GM23338 (cell line): ENCODE data around the gene DDT. TPM values are rescaled to one million over a fixed set of nuclear protein-coding genes. Genes with fewer than 3 reads are reported as not detected.
A peak's percentile ranks its signal among the peaks of the same experiment; 100 is the strongest.
"Not testable (repeated sequence)": the region's sequence is repeated elsewhere in the genome, so short reads cannot be mapped to it uniquely, and the experiment has no call there.

Experiments
- ATAC-seq: fragments of 200-7000 bp; cut with Tn5 transposase; 3 replicates; pipeline ENCODE4 v1.9.1; 2020
- DNase-seq: peaks from one replicate; pipeline ENCODE4 v3.0.0-alpha.2; 2015; ENCODE audit warnings: low spot score
- H2AFZ ChIP-seq: fragments of 200-600 bp; sonication (generic); 2 replicates; pipeline ENCODE4 v1.8.0; 2016; ENCODE audit warnings: antibody characterized with exemption, mild to moderate bottlenecking, moderate library complexity
- H3F3A ChIP-seq: fragments of 200-600 bp; sonication (generic); replicated peaks from 2 replicates; pipeline ENCODE4 v1.8.0; 2017; ENCODE audit warnings: antibody characterized with exemption, mixed run types, low read depth
- H3K27ac ChIP-seq: fragments of 200-600 bp; sonication (generic); 2 replicates; pipeline ENCODE4 v1.6.1; 2016; ENCODE audit warnings: low read depth
- H3K27me3 ChIP-seq: fragments of 200-600 bp; sonication (generic); 2 replicates; pipeline ENCODE4 v1.8.0; 2016; ENCODE audit warnings: mild to moderate bottlenecking, mixed run types, moderate library complexity; ENCODE audit not compliant: insufficient read depth
- H3K36me3 ChIP-seq: fragments of 200-600 bp; sonication (generic); 2 replicates; pipeline ENCODE4 v1.8.0; 2016; ENCODE audit warnings: mild to moderate bottlenecking; ENCODE audit not compliant: insufficient read depth
- H3K4me1 ChIP-seq: fragments of 200-600 bp; sonication (generic); 2 replicates; pipeline ENCODE4 v1.8.0; 2016; ENCODE audit warnings: mild to moderate bottlenecking, moderate library complexity; ENCODE audit not compliant: insufficient read depth
- H3K4me2 ChIP-seq: fragments of 200-600 bp; sonication (generic); 2 replicates; pipeline ENCODE4 v1.7.1; 2017; ENCODE audit warnings: mixed run types
- H3K4me3 ChIP-seq: fragments of 200-600 bp; sonication (generic); 2 replicates; pipeline ENCODE4 v1.6.1; 2016; ENCODE audit warnings: mixed run types
- H3K79me2 ChIP-seq: fragments of 200-600 bp; sonication (generic); replicated peaks from 2 replicates; pipeline ENCODE4 v1.8.0; 2017; ENCODE audit warnings: mild to moderate bottlenecking; ENCODE audit not compliant: insufficient read depth
- H3K9me2 ChIP-seq: fragments of 200-600 bp; sonication (generic); 2 replicates; pipeline ENCODE4 v1.8.0; 2017; ENCODE audit not compliant: insufficient read depth
- H4K20me1 ChIP-seq: fragments of 200-600 bp; sonication (generic); replicated peaks from 2 replicates; pipeline ENCODE4 v1.8.0; 2017; ENCODE audit warnings: mild to moderate bottlenecking; ENCODE audit not compliant: insufficient read depth
- H3K27ac Mint-ChIP-seq: 2 replicates; pipeline ENCODE4 v1.8.0; 2020; ENCODE audit warnings: inconsistent platforms, mild to moderate bottlenecking, moderate library complexity, mixed read lengths
- H3K27me3 Mint-ChIP-seq: 3 replicates; pipeline ENCODE4 v1.8.0; 2022; ENCODE audit warnings: low read depth, mild to moderate bottlenecking, moderate library complexity, mixed read lengths, inconsistent platforms; ENCODE audit not compliant: insufficient read depth, poor library complexity
- H3K36me3 Mint-ChIP-seq: 3 replicates; pipeline ENCODE4 v1.8.0; 2021; ENCODE audit warnings: low read depth, mild to moderate bottlenecking, inconsistent platforms, moderate library complexity, mixed read lengths
- H3K4me1 Mint-ChIP-seq: 3 replicates; pipeline ENCODE4 v1.8.0; 2020; ENCODE audit warnings: mild to moderate bottlenecking, inconsistent platforms, mixed read lengths
- H3K4me3 Mint-ChIP-seq: 3 replicates; pipeline ENCODE4 v1.8.0; 2021; ENCODE audit warnings: moderate library complexity, mild to moderate bottlenecking, inconsistent platforms, mixed read lengths
- H3K9me3 Mint-ChIP-seq: 3 replicates; pipeline ENCODE4 v1.8.0; 2020; ENCODE audit warnings: moderate library complexity, mild to moderate bottlenecking, inconsistent platforms, mixed read lengths
- EZH2phosphoT487 ChIP-seq: fragments of 200-600 bp; sonication (generic); IDR thresholded peaks from one replicate; pipeline ENCODE4 v1.8.1; 2018; ENCODE audit warnings: antibody characterized with exemption; ENCODE audit not compliant: unreplicated experiment
- JUNB ChIP-seq: IDR thresholded peaks from one replicate; pipeline ENCODE4 v1.6.1; 2016; ENCODE audit warnings: antibody characterized with exemption; ENCODE audit not compliant: unreplicated experiment
- NANOG ChIP-seq: IDR thresholded peaks from 2 replicates; pipeline ENCODE4 v1.6.1; 2016; ENCODE audit warnings: antibody characterized with exemption, borderline replicate concordance
- POLR2AphosphoS5 ChIP-seq: IDR thresholded peaks from 2 replicates; pipeline ENCODE4 v1.6.1; 2016; ENCODE audit warnings: antibody characterized with exemption, low read depth
- STAT1 ChIP-seq: IDR thresholded peaks from one replicate; pipeline ENCODE4 v1.6.1; 2016; ENCODE audit warnings: antibody characterized with exemption; ENCODE audit not compliant: unreplicated experiment
- ZNF331 ChIP-seq: fragments of 250-450 bp; sonication (Bioruptor Pico); IDR thresholded peaks from 2 replicates; pipeline ENCODE4 v1.5.0; 2020; ENCODE audit warnings: low read depth, mild to moderate bottlenecking, moderate library complexity
- polyA plus RNA-seq: library from polyadenylated mRNA; unstranded; fragments of >200 nt; fragmentation: Nextera tagmentation; extraction: Ambion mirVana; gene quantifications from 2 replicates; pipeline ENCODE4 v1.2.1, GENCODE V29; 2016
- total RNA-seq: library from RNA; depleted of rRNA; stranded (reverse); fragments of >200 nt; shearing (Covaris generic); gene quantifications from 2 replicates; pipeline ENCODE4 v1.2.3, GENCODE V29; 2014
- TF ChIP-seq, protein P1 (sequence below): fragments of 250-450 bp; sonication (Bioruptor Pico); IDR thresholded peaks from 2 replicates; pipeline ENCODE4 v1.5.0; 2020; ENCODE audit warnings: mild to moderate bottlenecking, moderate library complexity
- TF ChIP-seq, protein P2 (sequence below): IDR thresholded peaks from 2 replicates; pipeline ENCODE4 v1.6.1; 2016; ENCODE audit warnings: antibody characterized with exemption

The DDT gene
- total and polyA plus RNA-seq, 2 experiments from 2014 or later: 150 to 232 TPM

GRCh38 chr22:23974836-23975352 lies 653 bp upstream of the DDT start:
- not testable (repeated sequence) for H4K20me1 ChIP-seq, H3K79me2 ChIP-seq, H3K9me2 ChIP-seq, H3K36me3 ChIP-seq, H3K27me3 ChIP-seq, H3K4me1 ChIP-seq, H3K4me3 Mint-ChIP-seq, H3K9me3 Mint-ChIP-seq, H3K4me1 Mint-ChIP-seq, H2AFZ ChIP-seq, DNase-seq, H3K4me3 ChIP-seq, H3K27ac Mint-ChIP-seq, H3K27ac ChIP-seq, H3K4me2 ChIP-seq, H3F3A ChIP-seq, H3K27me3 Mint-ChIP-seq
- peak; percentile 39 for ATAC-seq
- H3K36me3 Mint-ChIP-seq: peaks cover 20% of the 10 kb centered on the region

DNA sequence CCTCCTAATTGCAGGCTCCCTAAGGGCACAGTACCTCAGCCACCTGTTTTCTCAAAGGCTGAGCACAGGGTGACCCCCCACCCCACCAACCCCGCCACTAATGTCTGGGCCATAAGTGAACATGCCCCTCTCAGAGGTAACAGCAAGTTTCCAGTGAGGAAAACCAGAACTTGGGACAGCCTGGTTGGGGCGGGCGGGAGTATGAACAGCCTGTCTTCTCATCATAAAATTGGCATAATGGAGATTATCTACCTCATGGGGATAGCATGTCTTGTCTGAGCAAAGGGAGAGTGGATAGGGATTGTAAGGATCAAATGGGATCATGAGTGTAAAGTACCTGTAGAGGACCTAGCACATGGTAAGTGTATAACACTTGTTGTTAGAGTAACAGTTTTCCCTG lies 2.3 kb downstream of the DDT start:
- H3K4me2 ChIP-seq, H3K36me3 ChIP-seq, DNase-seq, ATAC-seq, H3K27ac Mint-ChIP-seq, H3K4me1 Mint-ChIP-seq, H3K79me2 ChIP-seq, H4K20me1 ChIP-seq, H3F3A ChIP-seq, H3K9me2 ChIP-seq, H2AFZ ChIP-seq, H3K4me3 ChIP-seq, H3K27ac ChIP-seq, H3K27me3 Mint-ChIP-seq, H3K27me3 ChIP-seq, H3K4me1 ChIP-seq, H3K9me3 Mint-ChIP-seq: not testable (repeated sequence)
- H3K4me3 Mint-ChIP-seq: peak overlapping the region; percentile 46; the same call in 1 of the 3 replicates
- peaks cover 30% of the 10 kb centered on the region for H3K36me3 Mint-ChIP-seq

- no peaks in the 10 kb centered on the region; the same call in 1 of the 2 replicates for H4K20me1 ChIP-seq
- H3K4me3 ChIP-seq: no peak overlapping the region
- peaks cover 5% of the 10 kb centered on the region; the same call in 1 of the 2 replicates for H3K79me2 ChIP-seq
- no peaks in the 10 kb centered on the region for H3K27me3 ChIP-seq
- no peaks in the 10 kb centered on the region for H3K4me1 ChIP-seq
- no peaks in the 10 kb centered on the region for H3K36me3 ChIP-seq
- H3K4me1 Mint-ChIP-seq: no peaks in the 10 kb centered on the region
- H3K9me2 ChIP-seq: no peaks in the 10 kb centered on the region
- H3K9me3 Mint-ChIP-seq: no peaks in the 10 kb centered on the region; the same call in 2 of the 3 replicates
- no peak for DNase-seq
- ATAC-seq: no peak
- H3F3A ChIP-seq: 0 out of 2 replicates have a peak, but pooled peaks cover 5% of the 10 kb centered on the region
- peaks cover 2% of the 10 kb centered on the region for H3K27me3 Mint-ChIP-seq
- no peak overlapping the region for H3K27ac Mint-ChIP-seq
- no peak overlapping the region for H3K4me2 ChIP-seq
- peaks cover 30% of the 10 kb centered on the region for H3K36me3 Mint-ChIP-seq
- H2AFZ ChIP-seq: no peak overlapping the region
- H3K27ac ChIP-seq: no peak overlapping the region
- H3K4me3 Mint-ChIP-seq: no peak overlapping the region
- TF ChIP-seq NANOG (no peak), ZNF331 (no peak), STAT1 (no peak), JUNB (no peak), POLR2AphosphoS5 (no peak), EZH2phosphoT487 (no peak)
- TF ChIP-seq, protein P1, sequence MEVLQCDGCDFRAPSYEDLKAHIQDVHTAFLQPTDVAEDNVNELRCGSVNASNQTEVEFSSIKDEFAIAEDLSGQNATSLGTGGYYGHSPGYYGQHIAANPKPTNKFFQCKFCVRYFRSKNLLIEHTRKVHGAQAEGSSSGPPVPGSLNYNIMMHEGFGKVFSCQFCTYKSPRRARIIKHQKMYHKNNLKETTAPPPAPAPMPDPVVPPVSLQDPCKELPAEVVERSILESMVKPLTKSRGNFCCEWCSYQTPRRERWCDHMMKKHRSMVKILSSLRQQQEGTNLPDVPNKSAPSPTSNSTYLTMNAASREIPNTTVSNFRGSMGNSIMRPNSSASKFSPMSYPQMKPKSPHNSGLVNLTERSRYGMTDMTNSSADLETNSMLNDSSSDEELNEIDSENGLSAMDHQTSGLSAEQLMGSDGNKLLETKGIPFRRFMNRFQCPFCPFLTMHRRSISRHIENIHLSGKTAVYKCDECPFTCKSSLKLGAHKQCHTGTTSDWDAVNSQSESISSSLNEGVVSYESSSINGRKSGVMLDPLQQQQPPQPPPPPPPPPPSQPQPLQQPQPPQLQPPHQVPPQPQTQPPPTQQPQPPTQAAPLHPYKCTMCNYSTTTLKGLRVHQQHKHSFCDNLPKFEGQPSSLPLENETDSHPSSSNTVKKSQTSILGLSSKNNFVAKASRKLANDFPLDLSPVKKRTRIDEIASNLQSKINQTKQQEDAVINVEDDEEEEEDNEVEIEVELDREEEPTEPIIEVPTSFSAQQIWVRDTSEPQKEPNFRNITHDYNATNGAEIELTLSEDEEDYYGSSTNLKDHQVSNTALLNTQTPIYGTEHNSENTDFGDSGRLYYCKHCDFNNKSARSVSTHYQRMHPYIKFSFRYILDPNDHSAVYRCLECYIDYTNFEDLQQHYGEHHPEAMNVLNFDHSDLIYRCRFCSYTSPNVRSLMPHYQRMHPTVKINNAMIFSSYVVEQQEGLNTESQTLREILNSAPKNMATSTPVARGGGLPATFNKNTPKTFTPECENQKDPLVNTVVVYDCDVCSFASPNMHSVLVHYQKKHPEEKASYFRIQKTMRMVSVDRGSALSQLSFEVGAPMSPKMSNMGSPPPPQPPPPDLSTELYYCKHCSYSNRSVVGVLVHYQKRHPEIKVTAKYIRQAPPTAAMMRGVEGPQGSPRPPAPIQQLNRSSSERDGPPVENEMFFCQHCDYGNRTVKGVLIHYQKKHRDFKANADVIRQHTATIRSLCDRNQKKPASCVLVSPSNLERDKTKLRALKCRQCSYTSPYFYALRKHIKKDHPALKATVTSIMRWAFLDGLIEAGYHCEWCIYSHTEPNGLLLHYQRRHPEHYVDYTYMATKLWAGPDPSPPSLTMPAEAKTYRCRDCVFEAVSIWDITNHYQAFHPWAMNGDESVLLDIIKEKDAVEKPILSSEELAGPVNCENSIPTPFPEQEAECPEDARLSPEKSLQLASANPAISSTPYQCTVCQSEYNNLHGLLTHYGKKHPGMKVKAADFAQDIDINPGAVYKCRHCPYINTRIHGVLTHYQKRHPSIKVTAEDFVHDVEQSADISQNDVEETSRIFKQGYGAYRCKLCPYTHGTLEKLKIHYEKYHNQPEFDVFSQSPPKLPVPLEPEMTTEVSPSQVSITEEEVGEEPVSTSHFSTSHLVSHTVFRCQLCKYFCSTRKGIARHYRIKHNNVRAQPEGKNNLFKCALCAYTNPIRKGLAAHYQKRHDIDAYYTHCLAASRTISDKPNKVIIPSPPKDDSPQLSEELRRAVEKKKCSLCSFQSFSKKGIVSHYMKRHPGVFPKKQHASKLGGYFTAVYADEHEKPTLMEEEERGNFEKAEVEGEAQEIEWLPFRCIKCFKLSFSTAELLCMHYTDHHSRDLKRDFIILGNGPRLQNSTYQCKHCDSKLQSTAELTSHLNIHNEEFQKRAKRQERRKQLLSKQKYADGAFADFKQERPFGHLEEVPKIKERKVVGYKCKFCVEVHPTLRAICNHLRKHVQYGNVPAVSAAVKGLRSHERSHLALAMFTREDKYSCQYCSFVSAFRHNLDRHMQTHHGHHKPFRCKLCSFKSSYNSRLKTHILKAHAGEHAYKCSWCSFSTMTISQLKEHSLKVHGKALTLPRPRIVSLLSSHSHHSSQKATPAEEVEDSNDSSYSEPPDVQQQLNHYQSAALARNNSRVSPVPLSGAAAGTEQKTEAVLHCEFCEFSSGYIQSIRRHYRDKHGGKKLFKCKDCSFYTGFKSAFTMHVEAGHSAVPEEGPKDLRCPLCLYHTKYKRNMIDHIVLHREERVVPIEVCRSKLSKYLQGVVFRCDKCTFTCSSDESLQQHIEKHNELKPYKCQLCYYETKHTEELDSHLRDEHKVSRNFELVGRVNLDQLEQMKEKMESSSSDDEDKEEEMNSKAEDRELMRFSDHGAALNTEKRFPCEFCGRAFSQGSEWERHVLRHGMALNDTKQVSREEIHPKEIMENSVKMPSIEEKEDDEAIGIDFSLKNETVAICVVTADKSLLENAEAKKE (CRISPR knock-in tag): no peak
- TF ChIP-seq, protein P2, sequence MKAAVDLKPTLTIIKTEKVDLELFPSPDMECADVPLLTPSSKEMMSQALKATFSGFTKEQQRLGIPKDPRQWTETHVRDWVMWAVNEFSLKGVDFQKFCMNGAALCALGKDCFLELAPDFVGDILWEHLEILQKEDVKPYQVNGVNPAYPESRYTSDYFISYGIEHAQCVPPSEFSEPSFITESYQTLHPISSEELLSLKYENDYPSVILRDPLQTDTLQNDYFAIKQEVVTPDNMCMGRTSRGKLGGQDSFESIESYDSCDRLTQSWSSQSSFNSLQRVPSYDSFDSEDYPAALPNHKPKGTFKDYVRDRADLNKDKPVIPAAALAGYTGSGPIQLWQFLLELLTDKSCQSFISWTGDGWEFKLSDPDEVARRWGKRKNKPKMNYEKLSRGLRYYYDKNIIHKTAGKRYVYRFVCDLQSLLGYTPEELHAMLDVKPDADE: no peak
Measured at GRCh38 chr22:23970816-23971486, 3.3 kb downstream of the DDT start.
